ENCODE data around the gene TUBG1. TPM values are rescaled to one million over a fixed set of nuclear protein-coding genes. Genes with fewer than 3 reads are reported as not detected.
"Not testable (repeated sequence)": the region's sequence is repeated elsewhere in the genome, so short reads cannot be mapped to it uniquely, and the experiment has no call there.

TUBG1 gene
- total RNA-seq, 1 experiment from 2014 or later, result 123 TPM

- no peak for DNase-seq (ENCODE audit: low spot score)
These were observed 13.8 kb downstream of the TUBG1 start for GRCh38 chr17:42623271-42623670.

GRCh38 chr17:42623732-42624596 is 14.5 kb downstream of the TUBG1 start:
- peak; percentile 48 for DNase-seq (ENCODE audit: low spot score)

- not testable (repeated sequence) for DNase-seq (ENCODE audit: low spot score)
These were observed 17.7 kb downstream of the TUBG1 start for GRCh38 chr17:42627032-42627764.

- no peak for DNase-seq (ENCODE audit: low spot score)
These were observed 20.0 kb downstream of the TUBG1 start for GRCh38 chr17:42629411-42630009.

- no peak for DNase-seq (ENCODE audit: low spot score)
These were observed 23.5 kb downstream of the TUBG1 start for GRCh38 chr17:42632949-42633444.

GRCh38 chr17:42639525-42640113 is 30.1 kb downstream of the TUBG1 start:
- DNase-seq (ENCODE audit: low spot score), result no peak

- no peak for DNase-seq (ENCODE audit: low spot score)
These were observed 30.6 kb downstream of the TUBG1 start for GRCh38 chr17:42640121-42640520.

- no peak for DNase-seq (ENCODE audit: low spot score)
These were observed 32.9 kb downstream of the TUBG1 start for GRCh38 chr17:42642336-42642735.

GRCh38 chr17:42647778-42648177 is 38.3 kb downstream of the TUBG1 start:
- no peak for DNase-seq (ENCODE audit: low spot score)

- DNase-seq (ENCODE audit: low spot score), result no peak
These were observed 41.9 kb downstream of the TUBG1 start for GRCh38 chr17:42651392-42651791.

- DNase-seq (ENCODE audit: low spot score), result no peak
These were observed 44.0 kb downstream of the TUBG1 start for GRCh38 chr17:42653179-42654124.

- no peak for DNase-seq (ENCODE audit: low spot score)
These were observed 46.0 kb downstream of the TUBG1 start for GRCh38 chr17:42655528-42655927.

- DNase-seq (ENCODE audit: low spot score), result no peak
These were observed 48.5 kb downstream of the TUBG1 start for GRCh38 chr17:42657824-42658588.

- DNase-seq (ENCODE audit: low spot score), result peak; percentile 86
These were observed 49.8 kb downstream of the TUBG1 start, which contains the start of gene TUBG2 for GRCh38 chr17:42659079-42659931. Gene TUBG2, plus strand, starts transcription at chr17:42659284. Its CDS starts 220 bp downstream, at chr17:42659504.

- DNase-seq (ENCODE audit: low spot score), result not testable (repeated sequence)
These were observed 50.4 kb downstream of the TUBG1 start for GRCh38 chr17:42659932-42660274.

GRCh38 chr17:42660692-42661345 is 51.3 kb downstream of the TUBG1 start:
- DNase-seq (ENCODE audit: low spot score), result peak; percentile 81

All from HT-29 (cell line).